CD4-positive, alpha-beta T cell treated with Interleukin-21 for 1 hour (primary cell): Measurements from ENCODE around the gene B4GALT1.
A peak's percentile ranks its signal among the peaks of the same experiment; 100 is the strongest.
"Not testable (repeated sequence)": the region's sequence is repeated elsewhere in the genome, so short reads cannot be mapped to it uniquely, and the experiment has no call there.

Source experiments
- DNase-seq: peaks from one replicate; pipeline ENCODE4 v3.0.0-alpha.2; 2020

B4GALT1 gene

GRCh38 chr9:33097192-33097591, 69.9 kb downstream of the B4GALT1 start:
- DNase-seq, result no peak

- DNase-seq, result no peak
Observed at GRCh38 chr9:33092634-33093033, 74.5 kb downstream of the B4GALT1 start.

- DNase-seq, result not testable (repeated sequence)
Observed at GRCh38 chr9:33085672-33086071, 81.5 kb downstream of the B4GALT1 start.

- DNase-seq, result peak; percentile 14
Observed at GRCh38 chr9:33082538-33083326, 84.4 kb downstream of the B4GALT1 start.

GRCh38 chr9:33082128-33082527, 85.0 kb downstream of the B4GALT1 start:
- peak; percentile 36 for DNase-seq

GRCh38 chr9:33081128-33081851, 85.8 kb downstream of the B4GALT1 start:
- DNase-seq, result peak; percentile 88

- no peak for DNase-seq
Observed at GRCh38 chr9:33080534-33080933, 86.6 kb downstream of the B4GALT1 start.

GRCh38 chr9:33076046-33077004, 90.8 kb downstream of the B4GALT1 start, which contains the start of gene SMU1:
Gene SMU1, minus strand, starts transcription at chr9:33076674. Its CDS starts 66 bp downstream, at chr9:33076608.
- DNase-seq, result peak; percentile 98

- DNase-seq, result no peak
Observed at GRCh38 chr9:33068991-33069390, 98.1 kb downstream of the B4GALT1 start.

- DNase-seq, result no peak
Observed at GRCh38 chr9:33065157-33066076, 101.7 kb downstream of the B4GALT1 start.
